Activated T-helper 2 cell treated with anti-CD3 and anti-CD28 coated beads, Interferon-gamma antibody, Interleukin-2, Interleukin-4, amounts not matched to agents 10 μg/mL and 5 μg/mL and 100 μg/mL, durations not matched to agents 14 hours and 24 hours and 36 hours (primary cell): ENCODE results near the gene TRIO. TPM values are rescaled to one million over a fixed set of nuclear protein-coding genes. Genes with fewer than 3 reads are reported as not detected.

Experiments used
- DNase-seq: peaks from one replicate; pipeline ENCODE4 v3.0.0; 2021; ENCODE audit warnings: low spot score
- H3K27ac Mint-ChIP-seq: one replicate; pipeline ENCODE4 v1.8.0; 2021; ENCODE audit warnings: mixed read lengths
- H3K27me3 Mint-ChIP-seq: one replicate; pipeline ENCODE4 v1.8.0; 2021; ENCODE audit warnings: low read depth, mixed read lengths
- H3K36me3 Mint-ChIP-seq: one replicate; pipeline ENCODE4 v1.8.0; 2021; ENCODE audit warnings: low read depth, mixed read lengths
- H3K4me1 Mint-ChIP-seq: one replicate; pipeline ENCODE4 v1.8.0; 2021; ENCODE audit warnings: low read depth, mixed read lengths
- H3K4me3 Mint-ChIP-seq: one replicate; pipeline ENCODE4 v1.8.0; 2021; ENCODE audit warnings: low read depth, mild to moderate bottlenecking, moderate library complexity, mixed read lengths
- H3K9me3 Mint-ChIP-seq: one replicate; pipeline ENCODE4 v1.8.0; 2021; ENCODE audit warnings: mixed read lengths
- intact Hi-C: fragments of 100-400 bp; cut with micrococcal nuclease; formaldehyde crosslinking; loops from one replicate; pipeline ENCODE4 v1.15.1; 2023
- total RNA-seq: library from RNA; stranded (reverse); gene quantifications from 2 replicates; pipeline ENCODE4 v1.2.3, GENCODE V29; 2022

TRIO gene
- total RNA-seq, 1 donor from 2014 or later: 28.7 TPM

DNA sequence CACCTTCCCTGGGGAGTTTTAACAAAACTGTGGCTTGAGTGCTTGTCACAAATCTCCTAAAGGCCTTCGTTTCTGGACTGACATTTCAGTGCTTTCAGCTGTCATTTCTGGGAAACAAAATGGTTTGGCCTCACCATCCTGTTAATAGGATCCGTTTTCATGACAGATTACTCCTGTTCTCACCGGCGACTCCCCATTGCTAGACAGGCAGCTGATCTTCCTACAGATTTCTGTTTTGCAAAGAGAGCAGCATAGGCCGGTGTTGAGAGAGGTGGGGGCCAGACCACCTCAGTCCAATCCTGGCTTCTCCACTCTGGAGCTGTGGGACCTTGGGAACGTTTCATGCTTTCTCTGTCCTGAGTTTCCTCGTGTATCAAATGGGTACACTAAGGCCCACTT is 363.0 kb downstream of the TRIO start:
- Mint-ChIP-seq H3K27ac (no peak overlapping the region), H3K36me3 (no peaks in the 10 kb centered on the region), H3K9me3 (no peaks in the 10 kb centered on the region), H3K4me1 (peaks cover 2% of the 10 kb centered on the region), H3K27me3 (no peaks in the 10 kb centered on the region), H3K4me3 (no peak overlapping the region)
- DNase-seq: no peak
- intact Hi-C loops: no loop called here

DNA sequence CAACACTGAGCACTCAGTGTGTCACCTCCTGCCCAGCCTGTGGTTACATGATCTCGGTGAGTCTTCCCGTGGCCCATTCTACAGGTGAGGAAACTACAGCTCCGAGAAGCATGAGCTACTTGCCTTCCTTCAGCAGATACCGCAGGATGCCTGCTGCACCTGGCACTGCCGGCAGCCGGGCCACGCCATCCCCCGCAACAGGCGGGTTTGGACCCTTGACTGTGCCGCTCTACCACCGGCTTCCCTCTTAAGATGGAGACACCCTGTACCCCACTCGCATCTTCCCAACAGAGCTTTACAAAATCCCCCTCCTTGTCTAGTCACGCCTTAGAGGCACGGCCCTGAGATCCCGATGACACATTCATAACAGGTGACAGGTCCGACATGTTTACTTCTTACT is 363.5 kb downstream of the TRIO start:
- intact Hi-C loops: no loop called here

DNA sequence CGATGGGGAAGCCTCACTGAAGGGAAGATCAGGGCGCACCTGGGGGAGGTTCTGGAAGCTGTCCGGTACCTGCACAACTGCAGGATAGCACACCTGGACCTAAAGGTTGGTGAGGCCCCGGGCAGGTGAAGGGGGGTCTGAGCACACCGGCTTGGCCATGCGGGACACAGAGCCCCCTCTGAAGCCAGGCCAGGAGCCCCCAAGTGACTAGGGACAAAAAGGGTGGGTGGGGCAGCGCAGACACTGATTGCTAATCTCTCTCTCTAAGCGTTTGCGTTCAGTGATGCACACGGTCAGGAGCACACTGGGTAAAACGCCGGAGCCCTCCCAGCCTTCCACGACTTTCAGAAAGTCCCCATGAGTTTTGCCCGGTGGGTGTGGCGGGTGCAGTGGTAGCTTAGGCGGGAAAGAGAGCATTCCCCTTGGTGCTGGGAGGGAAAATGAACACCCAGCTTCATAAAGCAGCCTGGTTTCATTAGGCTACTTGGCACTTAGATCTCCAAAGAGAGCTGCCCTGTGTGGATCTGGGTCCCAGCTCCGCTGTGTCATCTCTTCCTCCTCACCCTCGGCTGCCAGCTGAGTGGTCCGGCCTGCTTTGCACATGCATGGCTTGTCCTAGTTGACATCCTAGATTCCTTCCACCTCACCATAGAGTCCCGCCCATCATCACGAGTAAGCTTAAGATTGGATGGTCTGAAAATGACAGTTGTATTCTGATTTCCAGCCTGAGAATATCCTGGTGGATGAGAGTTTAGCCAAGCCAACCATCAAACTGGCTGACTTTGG is 364.2 kb downstream of the TRIO start:
- intact Hi-C loops: no loop called here
- Mint-ChIP-seq H3K4me1 (peaks cover 2% of the 10 kb centered on the region), H3K36me3 (no peaks in the 10 kb centered on the region), H3K27ac (no peak overlapping the region), H3K4me3 (no peak overlapping the region), H3K27me3 (no peaks in the 10 kb centered on the region), H3K9me3 (no peaks in the 10 kb centered on the region)
- no peak for DNase-seq

More for the DNA sequence above, 363.5 kb downstream of the TRIO start:
- DNase-seq: no peak
- Mint-ChIP-seq H3K4me3 (no peak overlapping the region), H3K4me1 (peaks cover 2% of the 10 kb centered on the region), H3K27ac (no peak overlapping the region), H3K27me3 (no peaks in the 10 kb centered on the region), H3K36me3 (no peaks in the 10 kb centered on the region), H3K9me3 (no peaks in the 10 kb centered on the region)

DNA sequence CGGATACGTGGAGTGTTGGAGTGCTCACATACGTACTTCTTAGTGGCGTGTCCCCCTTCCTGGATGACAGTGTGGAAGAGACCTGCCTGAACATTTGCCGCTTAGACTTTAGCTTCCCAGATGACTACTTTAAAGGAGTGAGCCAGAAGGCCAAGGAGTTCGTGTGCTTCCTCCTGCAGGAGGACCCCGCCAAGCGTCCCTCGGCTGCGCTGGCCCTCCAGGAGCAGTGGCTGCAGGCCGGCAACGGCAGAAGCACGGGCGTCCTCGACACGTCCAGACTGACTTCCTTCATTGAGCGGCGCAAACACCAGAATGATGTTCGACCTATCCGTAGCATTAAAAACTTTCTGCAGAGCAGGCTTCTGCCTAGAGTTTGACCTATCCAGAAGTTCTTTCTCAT is 364.9 kb downstream of the TRIO start:
- no peak for DNase-seq
- H3K9me3 Mint-ChIP-seq: no peaks in the 10 kb centered on the region
- intact Hi-C loops: no loop called here
- no peaks in the 10 kb centered on the region for H3K36me3 Mint-ChIP-seq
- H3K27ac Mint-ChIP-seq: no peak overlapping the region
- H3K27me3 Mint-ChIP-seq: no peaks in the 10 kb centered on the region
- peaks cover 2% of the 10 kb centered on the region for H3K4me1 Mint-ChIP-seq
- no peak overlapping the region for H3K4me3 Mint-ChIP-seq

DNA sequence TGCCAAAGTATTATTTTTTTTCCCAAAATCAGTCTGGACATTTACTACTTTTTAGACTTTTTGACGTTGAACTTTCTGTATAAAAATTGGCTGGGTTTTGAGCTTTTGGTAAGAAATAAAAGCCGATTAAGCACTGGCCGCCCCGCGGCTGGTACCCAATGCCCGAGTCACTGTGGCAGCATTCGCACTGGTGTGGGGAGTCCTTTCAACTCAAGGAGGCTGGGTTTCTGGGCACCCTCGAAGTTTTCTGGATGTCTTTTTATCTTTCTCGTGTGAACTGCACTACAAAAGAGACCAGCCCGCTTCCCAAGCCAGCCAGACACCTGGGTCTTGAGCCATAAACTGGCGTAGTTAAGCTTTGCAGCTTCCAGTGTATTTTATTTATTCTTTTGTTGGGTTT is 366.4 kb downstream of the TRIO start:
- Mint-ChIP-seq H3K4me1 (peaks cover 2% of the 10 kb centered on the region), H3K27ac (no peak overlapping the region), H3K36me3 (no peaks in the 10 kb centered on the region), H3K9me3 (no peaks in the 10 kb centered on the region), H3K27me3 (no peaks in the 10 kb centered on the region), H3K4me3 (no peak overlapping the region)
- intact Hi-C loops: no loop called here
- DNase-seq: no peak

DNA sequence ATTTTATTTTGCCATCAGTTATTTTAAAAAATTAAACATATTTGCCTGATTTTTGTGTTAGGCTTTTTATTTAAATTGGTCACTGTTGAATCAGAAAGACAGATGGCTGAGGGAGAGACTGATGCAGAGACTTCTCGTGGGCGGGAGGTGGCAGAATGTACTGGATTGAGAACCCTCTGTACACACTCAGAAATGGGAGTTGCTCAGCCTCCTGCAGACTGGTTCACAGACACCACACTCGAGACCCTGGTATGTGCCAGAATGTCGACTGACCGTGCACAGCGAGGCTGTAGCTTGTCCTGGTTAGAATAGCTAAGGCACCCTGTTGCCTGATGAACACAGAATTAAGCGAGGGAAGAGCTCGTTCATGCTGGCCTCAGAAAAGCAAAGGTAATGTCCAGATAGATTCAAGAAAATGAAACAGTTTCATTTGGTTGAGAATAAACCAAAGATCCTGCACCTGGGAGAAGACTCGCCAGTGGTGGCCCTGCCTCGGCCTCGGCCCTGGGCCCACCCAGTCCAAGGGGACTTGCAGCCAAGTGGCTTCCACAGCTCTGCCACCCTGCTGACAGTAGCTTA is 367.1 kb downstream of the TRIO start:
- no peak overlapping the region for H3K4me3 Mint-ChIP-seq
- H3K4me1 Mint-ChIP-seq: peaks cover 2% of the 10 kb centered on the region
- no peak for DNase-seq
- H3K9me3 Mint-ChIP-seq: no peaks in the 10 kb centered on the region
- H3K27me3 Mint-ChIP-seq: no peaks in the 10 kb centered on the region
- intact Hi-C loops: no loop called here
- H3K36me3 Mint-ChIP-seq: no peaks in the 10 kb centered on the region
- H3K27ac Mint-ChIP-seq: no peak overlapping the region

DNA sequence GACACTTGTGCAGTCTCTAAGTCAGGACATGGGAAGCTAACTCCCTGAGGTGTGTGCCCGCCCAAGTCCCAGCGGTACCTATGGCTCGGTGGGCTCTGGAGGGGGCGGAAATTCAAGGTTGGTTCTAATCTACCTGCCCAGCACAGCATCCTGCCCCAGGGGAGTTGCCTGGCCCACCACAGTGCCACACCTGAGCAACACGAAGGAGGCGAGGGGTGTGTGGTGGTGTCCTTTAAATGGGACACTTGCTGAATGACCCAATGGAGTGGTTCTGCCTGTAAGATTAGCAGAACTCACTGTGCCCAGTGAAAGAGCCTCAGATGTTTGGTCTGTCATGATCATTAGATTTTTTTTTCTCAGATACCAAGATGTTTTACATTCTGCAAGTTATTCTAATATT is 367.7 kb downstream of the TRIO start:
- H3K27me3 Mint-ChIP-seq: no peaks in the 10 kb centered on the region
- no peak for DNase-seq
- H3K27ac Mint-ChIP-seq: no peak overlapping the region
- peaks cover 3% of the 10 kb centered on the region for H3K9me3 Mint-ChIP-seq
- no peaks in the 10 kb centered on the region for H3K36me3 Mint-ChIP-seq
- peaks cover 2% of the 10 kb centered on the region for H3K4me1 Mint-ChIP-seq
- intact Hi-C loops: no loop called here
- no peak overlapping the region for H3K4me3 Mint-ChIP-seq

DNA sequence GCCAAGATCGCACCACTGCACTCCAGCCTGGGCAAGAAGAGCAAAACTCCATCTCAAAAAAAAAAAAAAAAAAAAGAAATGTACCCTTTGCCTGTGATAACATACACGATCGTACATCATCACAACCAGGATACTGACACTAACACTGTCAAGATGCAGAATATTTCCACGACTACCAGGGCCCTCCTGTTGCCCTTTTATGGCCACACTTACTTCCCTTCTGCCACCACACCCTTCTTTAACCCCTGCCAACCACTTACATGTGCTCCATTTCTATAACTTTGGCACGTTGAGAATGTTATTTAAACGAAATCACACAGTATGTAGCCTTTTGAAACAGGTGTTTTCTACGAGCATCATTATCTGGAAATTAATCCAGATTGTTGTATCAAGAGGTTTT is 369.4 kb downstream of the TRIO start:
- intact Hi-C loops: no loop called here

DNA sequence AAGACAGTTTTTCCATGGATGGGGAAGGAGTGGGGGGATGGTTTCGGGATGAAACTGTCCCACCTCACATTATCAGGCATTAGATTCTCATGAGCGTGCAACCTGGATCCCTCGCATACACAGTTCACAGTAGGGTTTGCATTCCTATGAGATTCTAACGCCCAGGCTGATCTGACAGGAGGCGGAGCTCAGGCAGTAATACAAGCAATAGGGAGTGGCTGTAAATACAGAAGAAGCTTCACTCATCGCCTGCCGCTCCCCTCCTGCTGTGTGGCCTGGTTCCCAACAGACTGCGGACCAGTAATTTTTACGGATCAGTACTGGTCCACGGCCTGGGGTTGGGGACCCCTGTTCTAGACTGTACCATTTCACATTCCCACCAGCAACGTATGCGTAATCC is 370.1 kb downstream of the TRIO start:
- Mint-ChIP-seq H3K27me3 (no peaks in the 10 kb centered on the region), H3K36me3 (no peaks in the 10 kb centered on the region), H3K4me1 (peaks cover 2% of the 10 kb centered on the region), H3K4me3 (no peak overlapping the region), H3K27ac (no peak overlapping the region), H3K9me3 (peaks cover 4% of the 10 kb centered on the region)
- intact Hi-C loops: no loop called here
- no peak for DNase-seq

More for the DNA sequence above, 369.4 kb downstream of the TRIO start:
- peaks cover 2% of the 10 kb centered on the region for H3K4me1 Mint-ChIP-seq
- H3K36me3 Mint-ChIP-seq: no peaks in the 10 kb centered on the region
- H3K4me3 Mint-ChIP-seq: no peak overlapping the region
- H3K27me3 Mint-ChIP-seq: no peaks in the 10 kb centered on the region
- DNase-seq: no peak
- peaks cover 4% of the 10 kb centered on the region for H3K9me3 Mint-ChIP-seq
- H3K27ac Mint-ChIP-seq: no peak overlapping the region

DNA sequence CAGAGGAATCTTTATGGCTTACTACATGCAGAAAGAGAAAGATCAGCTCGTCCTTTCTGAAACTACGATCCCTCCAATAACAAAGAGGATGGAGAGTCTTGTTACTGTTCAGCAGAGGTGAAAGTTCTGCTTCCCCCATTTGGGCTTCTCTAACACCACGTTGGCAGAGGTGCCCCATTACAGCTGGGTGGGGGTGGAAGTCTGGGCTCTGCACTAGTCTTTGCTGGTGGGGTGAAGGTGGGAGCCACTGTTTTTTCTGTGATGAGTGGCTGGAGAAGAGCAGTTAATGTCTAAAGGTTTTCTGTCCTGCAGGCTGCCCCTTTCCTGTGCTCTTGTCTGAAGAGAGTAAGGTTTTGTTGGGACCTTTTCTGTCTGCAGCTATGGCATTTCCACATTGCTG is 373.8 kb downstream of the TRIO start:
- H3K27ac Mint-ChIP-seq: no peak overlapping the region
- H3K36me3 Mint-ChIP-seq: no peaks in the 10 kb centered on the region
- H3K4me3 Mint-ChIP-seq: no peak overlapping the region
- H3K27me3 Mint-ChIP-seq: peaks cover 4% of the 10 kb centered on the region
- DNase-seq: no peak
- H3K4me1 Mint-ChIP-seq: no peaks in the 10 kb centered on the region
- intact Hi-C loops: no loop called here
- H3K9me3 Mint-ChIP-seq: peaks cover 7% of the 10 kb centered on the region

DNA sequence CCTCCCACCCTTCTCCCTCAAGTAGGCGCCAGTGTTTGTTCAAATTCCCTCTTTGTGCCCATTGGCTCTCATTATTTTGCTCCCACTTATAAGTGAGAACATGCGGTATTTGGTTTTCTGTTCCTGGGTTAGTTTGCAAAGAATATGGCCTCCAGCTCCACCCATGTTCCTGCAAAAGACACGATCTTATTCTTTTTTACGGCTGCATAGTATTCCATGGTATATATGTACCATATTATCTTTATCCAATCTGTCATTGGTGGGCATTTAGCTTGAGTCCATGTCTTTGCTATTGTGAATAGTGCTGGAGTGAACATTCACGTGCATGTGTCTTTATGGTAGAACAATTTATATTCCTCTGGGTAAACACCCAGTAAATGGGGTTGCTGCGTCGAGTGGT is 375.5 kb downstream of the TRIO start:
- Mint-ChIP-seq H3K9me3 (peaks cover 7% of the 10 kb centered on the region), H3K4me1 (no peaks in the 10 kb centered on the region), H3K4me3 (no peak overlapping the region), H3K27me3 (peaks cover 4% of the 10 kb centered on the region), H3K36me3 (no peaks in the 10 kb centered on the region), H3K27ac (no peak overlapping the region)
- intact Hi-C loops: no loop called here
- no peak for DNase-seq

DNA sequence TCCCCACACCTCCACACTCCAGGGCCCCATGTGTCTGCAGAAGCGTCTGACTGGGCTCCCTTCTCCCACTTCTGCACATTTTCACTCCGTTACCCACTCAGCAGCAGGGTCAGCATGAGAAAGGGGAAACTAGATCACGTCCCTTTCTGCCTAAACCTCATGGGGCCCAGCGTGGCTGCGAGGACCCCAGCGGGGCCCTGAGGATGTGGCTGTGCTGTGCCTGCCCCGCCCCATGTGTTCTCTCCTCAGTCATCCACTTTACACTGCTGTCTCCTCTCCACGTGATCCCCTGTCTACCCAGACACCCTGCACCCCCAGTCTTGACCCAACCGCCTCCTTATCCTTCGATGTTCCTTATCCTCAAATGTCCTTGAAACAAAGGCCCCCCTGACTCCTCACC is 378.6 kb downstream of the TRIO start:
- H3K4me3 Mint-ChIP-seq: no peak overlapping the region
- no peaks in the 10 kb centered on the region for H3K36me3 Mint-ChIP-seq
- peaks cover 3% of the 10 kb centered on the region for H3K9me3 Mint-ChIP-seq
- DNase-seq: no peak
- H3K27me3 Mint-ChIP-seq: peaks cover 4% of the 10 kb centered on the region
- no peak overlapping the region for H3K27ac Mint-ChIP-seq
- H3K4me1 Mint-ChIP-seq: no peaks in the 10 kb centered on the region
- intact Hi-C loops: no loop called here

DNA sequence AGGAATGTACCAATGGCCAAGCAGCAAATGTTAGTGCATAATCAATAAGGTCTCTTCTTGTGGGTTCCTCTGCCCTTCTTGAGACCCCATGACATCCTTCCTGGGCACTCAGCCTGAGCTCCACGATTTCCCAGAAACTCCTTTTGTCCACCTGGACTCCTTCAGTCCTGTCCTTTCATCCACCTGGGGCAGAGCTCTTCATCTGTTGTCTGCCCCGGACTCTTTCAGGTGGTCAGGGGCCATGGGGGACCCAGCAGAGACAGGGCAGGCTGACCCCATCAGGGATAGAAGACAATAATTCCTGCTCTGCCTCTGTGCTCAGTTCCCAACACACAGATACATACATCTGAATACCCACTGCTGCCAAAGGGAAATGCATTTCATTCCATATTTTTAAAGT is 379.6 kb downstream of the TRIO start:
- H3K4me3 Mint-ChIP-seq: no peak overlapping the region
- H3K4me1 Mint-ChIP-seq: no peaks in the 10 kb centered on the region

More for the DNA sequence above, 379.6 kb downstream of the TRIO start:
- Mint-ChIP-seq H3K27ac (no peak overlapping the region), H3K36me3 (no peaks in the 10 kb centered on the region), H3K9me3 (peaks cover 3% of the 10 kb centered on the region), H3K27me3 (peaks cover 4% of the 10 kb centered on the region)
- DNase-seq: no peak
- intact Hi-C loops: no loop called here
